Trophoblast cell (in vitro differentiated cells and primary cell): Measurements from ENCODE around the gene SLC4A3.

Experiments used
- DNase-seq, 2 donors: peaks; one replicate each; pipeline ENCODE4 v3.0.0-alpha.2; 2016
- H2AFZ ChIP-seq: 2 replicates; pipeline ENCODE4 v1.6.1; 2013; ENCODE audit warnings: low read length, moderate library complexity, mild to moderate bottlenecking; ENCODE audit not compliant: insufficient read depth, poor library complexity
- H2AK5ac ChIP-seq: 2 replicates; pipeline ENCODE4 v1.6.1; 2013; ENCODE audit warnings: mild to moderate bottlenecking, low read length
- H2BK120ac ChIP-seq: 2 replicates; pipeline ENCODE4 v1.6.1; 2013; ENCODE audit warnings: low read length, mild to moderate bottlenecking, moderate library complexity; ENCODE audit not compliant: insufficient read depth, poor library complexity
- H2BK12ac ChIP-seq: 2 replicates; pipeline ENCODE4 v1.6.1; 2013; ENCODE audit warnings: mild to moderate bottlenecking, low read length, moderate library complexity
- H2BK5ac ChIP-seq: 2 replicates; pipeline ENCODE4 v1.6.1; 2013; ENCODE audit warnings: low read length, low read depth, moderate library complexity, mild to moderate bottlenecking; ENCODE audit not compliant: poor library complexity
- H3K14ac ChIP-seq: 2 replicates; pipeline ENCODE4 v1.6.1; 2013; ENCODE audit warnings: mild to moderate bottlenecking, low read length
- H3K18ac ChIP-seq: 2 replicates; pipeline ENCODE4 v1.6.1; 2013; ENCODE audit warnings: mild to moderate bottlenecking, low read length
- H3K23ac ChIP-seq: 2 replicates; pipeline ENCODE4 v1.6.1; 2013; ENCODE audit warnings: low read length
- H3K27ac ChIP-seq: 2 replicates; pipeline ENCODE4 v1.5.1; 2013; ENCODE audit warnings: low read depth, mild to moderate bottlenecking, inconsistent platforms, low read length, moderate library complexity
- H3K27me3 ChIP-seq: 2 replicates; pipeline ENCODE4 v1.6.1; 2013; ENCODE audit warnings: inconsistent platforms, mild to moderate bottlenecking, low read length, moderate library complexity; ENCODE audit not compliant: insufficient read depth
- H3K36me3 ChIP-seq, 2 experiments: 1 replicate in 1 of 2; 2 replicates in 1 of 2; pipeline ENCODE4 v1.6.1; 2013; ENCODE audit warnings: low read length in 2 of 2, mild to moderate bottlenecking in 2 of 2, moderate library complexity in 1 of 2; ENCODE audit not compliant: insufficient read depth in 2 of 2, control insufficient read depth in 1 of 2
- H3K4ac ChIP-seq: 2 replicates; pipeline ENCODE4 v1.6.1; 2013; ENCODE audit warnings: low read depth, mild to moderate bottlenecking, low read length, moderate library complexity
- H3K4me1 ChIP-seq, 2 experiments: 1 replicate in 1 of 2; 2 replicates in 1 of 2; pipeline ENCODE4 v1.6.1; 2013; ENCODE audit warnings: low read length in 2 of 2, mild to moderate bottlenecking in 2 of 2, moderate library complexity in 1 of 2; ENCODE audit not compliant: insufficient read depth in 2 of 2, control insufficient read depth in 1 of 2
- H3K4me2 ChIP-seq: 2 replicates; pipeline ENCODE4 v1.6.1; 2013; ENCODE audit warnings: inconsistent platforms, mild to moderate bottlenecking, low read length, moderate library complexity
- H3K4me3 ChIP-seq: 2 replicates; pipeline ENCODE4 v1.5.1; 2013; ENCODE audit warnings: mild to moderate bottlenecking, low read depth, low read length, inconsistent platforms
- H3K79me1 ChIP-seq: one replicate; pipeline ENCODE4 v1.6.1; 2013; ENCODE audit warnings: low read length
- H3K79me2 ChIP-seq: 2 replicates; pipeline ENCODE4 v1.6.1; 2013; ENCODE audit warnings: low read length, mild to moderate bottlenecking; ENCODE audit not compliant: control insufficient read depth, insufficient read depth, poor library complexity
- H3K9ac ChIP-seq: 2 replicates; pipeline ENCODE4 v1.6.1; 2013; ENCODE audit warnings: mild to moderate bottlenecking, low read length
- H3K9me3 ChIP-seq: 2 replicates; pipeline ENCODE4 v1.6.1; 2013; ENCODE audit warnings: low read depth, mild to moderate bottlenecking, control low read depth, inconsistent platforms, low read length; ENCODE audit not compliant: insufficient read depth
- H4K12ac ChIP-seq: 2 replicates; pipeline ENCODE4 v1.6.1; 2013; ENCODE audit warnings: low read depth, mild to moderate bottlenecking, low read length, moderate library complexity
- H4K8ac ChIP-seq: 2 replicates; pipeline ENCODE4 v1.6.1; 2013; ENCODE audit warnings: low read depth, mild to moderate bottlenecking, low read length, moderate library complexity
- H4K91ac ChIP-seq: one replicate; pipeline ENCODE4 v1.6.1; 2013; ENCODE audit warnings: low read depth, mild to moderate bottlenecking, low read length, moderate library complexity
- WGBS: extraction: QIAGEN DNeasy Blood & Tissue Kit; methylation state at CpG from one replicate; pipeline ENCODE4 v1.1.7; 2013; ENCODE audit warnings: missing lambda C conversion rate; ENCODE audit not compliant: insufficient read length, insufficient coverage; ENCODE audit errors: extremely low coverage; 5-methylcytosine and 5-hydroxymethylcytosine counted together

SLC4A3 gene

DNA sequence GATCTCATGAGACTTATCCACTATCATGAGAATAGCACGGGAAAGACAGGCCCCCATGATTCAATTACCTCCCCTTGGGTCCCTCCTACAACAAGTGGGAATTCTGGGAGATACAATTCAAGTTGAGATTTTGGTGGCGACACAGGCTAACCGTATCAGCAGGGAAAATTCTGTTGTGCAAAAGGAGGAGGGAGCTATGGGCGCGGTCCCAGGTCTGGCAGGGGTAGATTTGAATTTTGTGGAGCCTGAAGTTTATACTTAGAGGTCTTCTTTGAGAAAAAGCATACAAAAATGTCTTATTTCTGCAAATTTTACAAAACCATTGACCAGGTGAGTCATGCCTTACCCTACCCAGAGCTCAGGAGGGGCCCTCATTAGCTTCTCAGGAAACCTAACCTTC, 36.6 kb downstream of the SLC4A3 start:
- no peak overlapping the region for H3K9ac ChIP-seq
- H3K79me2 ChIP-seq = no peaks in the 10 kb centered on the region
- no peak overlapping the region for H2BK5ac ChIP-seq
- no peaks in the 10 kb centered on the region for H3K9me3 ChIP-seq
- H3K36me3 ChIP-seq = no peaks in the 10 kb centered on the region
- H2AK5ac ChIP-seq = no peak overlapping the region
- H4K8ac ChIP-seq = no peak overlapping the region
- H4K91ac ChIP-seq = peak overlapping the region; percentile 14
- H3K4me3 ChIP-seq = no peak overlapping the region
- H3K79me1 ChIP-seq = peaks cover 28% of the 10 kb centered on the region
- H3K27ac ChIP-seq = no peak overlapping the region
- no peak overlapping the region for H3K23ac ChIP-seq
- H3K4ac ChIP-seq = no peak overlapping the region
- no peak for DNase-seq
- no peak overlapping the region for H3K18ac ChIP-seq
- H3K14ac ChIP-seq = no peak overlapping the region
- H3K4me2 ChIP-seq = no peak overlapping the region
- H2BK120ac ChIP-seq = no peak overlapping the region
- H4K12ac ChIP-seq = no peak overlapping the region
- H2BK12ac ChIP-seq = peak overlapping the region; percentile 47
- WGBS = no CpG with 5 or more reads among the region's 5 CpGs
- peaks cover 16 to 23% of the 10 kb centered on the region in 2 experiments for H3K4me1 ChIP-seq
- H3K27me3 ChIP-seq = no peaks in the 10 kb centered on the region
- no peak overlapping the region for H2AFZ ChIP-seq

DNA sequence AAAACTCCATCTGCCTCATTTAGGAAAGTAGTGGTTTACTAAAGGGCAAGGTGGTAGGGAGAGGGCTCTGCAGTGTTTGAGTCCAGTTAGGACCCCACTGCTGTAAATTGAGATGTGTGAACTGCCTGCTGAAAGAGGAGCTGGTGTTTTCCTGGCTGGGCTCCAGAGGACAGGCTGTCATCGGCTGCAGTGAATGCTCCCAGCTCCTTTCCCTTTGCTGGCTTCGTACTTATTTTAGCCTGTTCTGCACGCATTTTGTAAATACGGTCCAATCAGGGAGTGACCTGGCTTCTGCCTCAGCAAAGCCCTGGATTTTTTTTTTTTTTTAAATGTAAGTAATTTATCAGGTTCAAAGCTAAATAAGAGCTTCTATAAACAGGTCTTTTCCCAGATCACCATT, 37.5 kb downstream of the SLC4A3 start:
- Histone ChIP-seq H3K79me2 (no peaks in the 10 kb centered on the region), H3K4me3 (no peak overlapping the region), H3K79me1 (peaks cover 24% of the 10 kb centered on the region), H3K36me3 (no peaks in the 10 kb centered on the region), H3K27me3 (no peaks in the 10 kb centered on the region), H2BK120ac (no peak overlapping the region), H3K23ac (no peak overlapping the region), H4K91ac (no peak overlapping the region), H3K9me3 (no peaks in the 10 kb centered on the region), H3K18ac (no peak overlapping the region), H4K12ac (no peak overlapping the region), H2BK5ac (no peak overlapping the region), H3K14ac (no peak overlapping the region), H2AFZ (no peak overlapping the region), H3K4ac (no peak overlapping the region), H3K27ac (no peak overlapping the region), H3K4me2 (no peak overlapping the region), H2BK12ac (no peak overlapping the region), H2AK5ac (no peak overlapping the region), H3K9ac (no peak overlapping the region), H3K4me1 (peaks cover 16 to 23% of the 10 kb centered on the region in 2 experiments), H4K8ac (no peak overlapping the region)
- no CpG with 5 or more reads among the region's 4 CpGs for WGBS
- DNase-seq = no peak

DNA sequence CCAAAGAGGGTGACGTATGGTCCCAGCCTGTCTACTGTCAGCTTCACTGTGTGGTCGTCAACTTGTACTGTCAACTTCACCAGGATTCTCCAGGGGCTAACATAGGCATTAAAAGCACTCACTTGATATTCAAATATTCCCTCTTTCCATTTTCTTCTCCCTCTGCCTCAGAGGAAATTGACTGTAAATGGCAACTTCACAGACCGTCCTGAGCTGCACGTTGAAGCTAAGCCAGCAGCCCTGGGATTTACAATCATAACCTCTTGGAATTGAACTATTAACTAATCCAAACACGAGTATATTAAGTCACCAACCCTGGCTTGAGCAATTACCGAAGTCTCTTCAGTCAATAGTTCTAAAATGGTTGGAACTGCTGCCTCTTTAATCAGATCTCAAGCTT, 38.5 kb downstream of the SLC4A3 start:
- H3K14ac ChIP-seq = no peak overlapping the region
- no CpG with 5 or more reads among the region's 6 CpGs for WGBS
- no peak for DNase-seq

DNA sequence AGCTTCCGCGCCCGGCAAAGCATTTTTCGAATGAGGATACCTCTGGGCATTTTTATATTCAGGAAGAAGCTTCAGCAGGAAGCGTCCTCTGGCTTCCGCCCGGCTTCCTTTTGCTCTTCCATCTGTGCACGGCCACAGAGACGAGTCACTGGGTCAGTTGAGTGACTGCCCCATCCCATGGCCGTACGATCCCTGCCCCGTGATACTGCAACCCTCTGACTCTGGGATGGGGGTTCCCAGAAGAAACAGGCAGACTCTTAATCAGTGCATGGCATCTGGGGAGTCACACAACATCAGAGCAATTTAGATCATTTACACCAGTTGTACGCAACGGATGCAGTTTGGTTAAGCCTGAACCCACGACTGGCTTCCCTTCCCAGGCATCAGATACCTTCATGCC, 40.9 kb downstream of the SLC4A3 start:
- no peak overlapping the region for H2BK5ac ChIP-seq
- no CpG with 5 or more reads among the region's 15 CpGs for WGBS
- peaks cover 7% of the 10 kb centered on the region for H3K79me1 ChIP-seq
- H3K18ac ChIP-seq = no peak overlapping the region
- H2BK120ac ChIP-seq = no peak overlapping the region
- no peak overlapping the region for H2BK12ac ChIP-seq
- H3K14ac ChIP-seq = no peak overlapping the region
- H3K4me3 ChIP-seq = no peak overlapping the region
- no peak overlapping the region for H4K8ac ChIP-seq
- H3K23ac ChIP-seq = no peak overlapping the region
- peak overlapping the region; percentile 37 for H3K9ac ChIP-seq
- H3K27me3 ChIP-seq = no peaks in the 10 kb centered on the region
- H3K4me2 ChIP-seq = no peak overlapping the region
- no peak overlapping the region for H4K91ac ChIP-seq
- no peak overlapping the region for H4K12ac ChIP-seq
- H3K27ac ChIP-seq = no peak overlapping the region
- H3K4me1 ChIP-seq = peaks cover 4 to 6% of the 10 kb centered on the region in 2 experiments
- no peak overlapping the region for H2AFZ ChIP-seq
- H3K9me3 ChIP-seq = no peaks in the 10 kb centered on the region
- no peaks in the 10 kb centered on the region for H3K79me2 ChIP-seq
- no peak overlapping the region for H3K4ac ChIP-seq
- DNase-seq = no peak
- H3K36me3 ChIP-seq = no peaks in the 10 kb centered on the region
- H2AK5ac ChIP-seq = no peak overlapping the region

More for the DNA sequence above, 38.5 kb downstream of the SLC4A3 start:
- H3K27ac ChIP-seq = no peak overlapping the region
- H4K8ac ChIP-seq = no peak overlapping the region
- H4K91ac ChIP-seq = no peak overlapping the region
- H3K4me3 ChIP-seq = no peak overlapping the region
- no peak overlapping the region for H3K18ac ChIP-seq
- H2AFZ ChIP-seq = no peak overlapping the region
- no peak overlapping the region for H2BK5ac ChIP-seq
- H3K4ac ChIP-seq = no peak overlapping the region
- no peaks in the 10 kb centered on the region for H3K27me3 ChIP-seq
- no peak overlapping the region for H2BK120ac ChIP-seq
- H2AK5ac ChIP-seq = no peak overlapping the region
- no peak overlapping the region for H3K4me2 ChIP-seq
- H3K79me2 ChIP-seq = no peaks in the 10 kb centered on the region
- no peak overlapping the region for H4K12ac ChIP-seq
- H3K79me1 ChIP-seq = peaks cover 21% of the 10 kb centered on the region
- H3K4me1 ChIP-seq = peaks cover 16 to 21% of the 10 kb centered on the region in 2 experiments
- H3K23ac ChIP-seq = no peak overlapping the region
- H2BK12ac ChIP-seq = no peak overlapping the region
- no peak overlapping the region for H3K9ac ChIP-seq
- no peaks in the 10 kb centered on the region for H3K9me3 ChIP-seq
- H3K36me3 ChIP-seq = no peaks in the 10 kb centered on the region
